Measurements from ENCODE around the gene MDN1.

- TF ChIP-seq, protein P1, sequence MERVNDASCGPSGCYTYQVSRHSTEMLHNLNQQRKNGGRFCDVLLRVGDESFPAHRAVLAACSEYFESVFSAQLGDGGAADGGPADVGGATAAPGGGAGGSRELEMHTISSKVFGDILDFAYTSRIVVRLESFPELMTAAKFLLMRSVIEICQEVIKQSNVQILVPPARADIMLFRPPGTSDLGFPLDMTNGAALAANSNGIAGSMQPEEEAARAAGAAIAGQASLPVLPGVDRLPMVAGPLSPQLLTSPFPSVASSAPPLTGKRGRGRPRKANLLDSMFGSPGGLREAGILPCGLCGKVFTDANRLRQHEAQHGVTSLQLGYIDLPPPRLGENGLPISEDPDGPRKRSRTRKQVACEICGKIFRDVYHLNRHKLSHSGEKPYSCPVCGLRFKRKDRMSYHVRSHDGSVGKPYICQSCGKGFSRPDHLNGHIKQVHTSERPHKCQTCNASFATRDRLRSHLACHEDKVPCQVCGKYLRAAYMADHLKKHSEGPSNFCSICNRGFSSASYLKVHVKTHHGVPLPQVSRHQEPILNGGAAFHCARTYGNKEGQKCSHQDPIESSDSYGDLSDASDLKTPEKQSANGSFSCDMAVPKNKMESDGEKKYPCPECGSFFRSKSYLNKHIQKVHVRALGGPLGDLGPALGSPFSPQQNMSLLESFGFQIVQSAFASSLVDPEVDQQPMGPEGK (CRISPR knock-in tag; IDR thresholded peaks at IDR 0.05; ENCODE audit: borderline replicate concordance), result no peak
- TF ChIP-seq, protein P2, sequence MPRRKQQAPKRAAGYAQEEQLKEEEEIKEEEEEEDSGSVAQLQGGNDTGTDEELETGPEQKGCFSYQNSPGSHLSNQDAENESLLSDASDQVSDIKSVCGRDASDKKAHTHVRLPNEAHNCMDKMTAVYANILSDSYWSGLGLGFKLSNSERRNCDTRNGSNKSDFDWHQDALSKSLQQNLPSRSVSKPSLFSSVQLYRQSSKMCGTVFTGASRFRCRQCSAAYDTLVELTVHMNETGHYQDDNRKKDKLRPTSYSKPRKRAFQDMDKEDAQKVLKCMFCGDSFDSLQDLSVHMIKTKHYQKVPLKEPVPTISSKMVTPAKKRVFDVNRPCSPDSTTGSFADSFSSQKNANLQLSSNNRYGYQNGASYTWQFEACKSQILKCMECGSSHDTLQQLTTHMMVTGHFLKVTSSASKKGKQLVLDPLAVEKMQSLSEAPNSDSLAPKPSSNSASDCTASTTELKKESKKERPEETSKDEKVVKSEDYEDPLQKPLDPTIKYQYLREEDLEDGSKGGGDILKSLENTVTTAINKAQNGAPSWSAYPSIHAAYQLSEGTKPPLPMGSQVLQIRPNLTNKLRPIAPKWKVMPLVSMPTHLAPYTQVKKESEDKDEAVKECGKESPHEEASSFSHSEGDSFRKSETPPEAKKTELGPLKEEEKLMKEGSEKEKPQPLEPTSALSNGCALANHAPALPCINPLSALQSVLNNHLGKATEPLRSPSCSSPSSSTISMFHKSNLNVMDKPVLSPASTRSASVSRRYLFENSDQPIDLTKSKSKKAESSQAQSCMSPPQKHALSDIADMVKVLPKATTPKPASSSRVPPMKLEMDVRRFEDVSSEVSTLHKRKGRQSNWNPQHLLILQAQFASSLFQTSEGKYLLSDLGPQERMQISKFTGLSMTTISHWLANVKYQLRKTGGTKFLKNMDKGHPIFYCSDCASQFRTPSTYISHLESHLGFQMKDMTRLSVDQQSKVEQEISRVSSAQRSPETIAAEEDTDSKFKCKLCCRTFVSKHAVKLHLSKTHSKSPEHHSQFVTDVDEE (CRISPR knock-in tag; IDR thresholded peaks at IDR 0.05), result no peak
- TF ChIP-seq ZNF70 (CRISPR knock-in tag; IDR thresholded peaks at IDR 0.05), result no peak
- TF ChIP-seq ZFP3 (CRISPR knock-in tag; IDR thresholded peaks at IDR 0.05), result no peak
- TF ChIP-seq ZNF565 (CRISPR knock-in tag; conservative IDR thresholded peaks at IDR 0.05; ENCODE audit: low read depth), result no peak
- TF ChIP-seq ZC3H10 (CRISPR knock-in tag; IDR thresholded peaks at IDR 0.05), result no peak
- TF ChIP-seq ZFP30 (CRISPR knock-in tag; IDR thresholded peaks at IDR 0.05), result no peak
- no peak for TF ChIP-seq RARB (CRISPR knock-in tag; IDR thresholded peaks at IDR 0.05)
These were observed 111.8 kb downstream of the MDN1 start for GRCh38 chr6:89707766-89708165.
